Endothelial cell of umbilical vein (primary cell): ENCODE results near the gene NSD1. TPM values are rescaled to one million over a fixed set of nuclear protein-coding genes. Genes with fewer than 3 reads are reported as not detected.

ENCODE experiments used
- BruUV-seq: library from RNA; stranded (reverse); fragments of 400-500 nt; replicated peaks from 2 replicates; lab custom pipeline; 2021; lab: Mats Ljungman, UMichigan
- CTCF ChIA-PET: fragments of 300-600, 350-600 bp; sonication (Branson Sonifier 250); formaldehyde crosslinking; loops from one replicate; lab custom pipeline; 2021; ENCODE audit warnings: antibody characterized with exemption, inconsistent platforms; lab: Charles Lee
- POLR2A ChIA-PET: fragments of 300-600, 350-600 bp; sonication (Branson Sonifier 250); formaldehyde crosslinking; loops from one replicate; lab custom pipeline; 2021; ENCODE audit warnings: antibody characterized with exemption, inconsistent platforms; lab: Charles Lee
- DNase-seq: peaks from one replicate; pipeline ENCODE4 v3.0.0-alpha.2; 2011; ENCODE audit warnings: low read depth, low spot score
- FAIRE-seq: peaks from 2 replicates; lab custom pipeline; 2011; peaks lifted over from hg19 to GRCh38; lab: Jason Lieb, UNC
- H2AFZ ChIP-seq: 2 replicates; pipeline ENCODE4 v1.6.0; 2012; ENCODE audit warnings: low read depth, low read length, control low read depth, inconsistent platforms
- H3K27ac ChIP-seq: 2 replicates; pipeline ENCODE4 v1.5.1; 2011; ENCODE audit warnings: low read depth, mild to moderate bottlenecking, control low read depth, low read length, moderate library complexity; ENCODE audit not compliant: insufficient read depth
- H3K27me3 ChIP-seq, 2 experiments: 2 replicates each; pipeline versions ENCODE4 v1.6.0 to v1.6.1; 2011; ENCODE audit warnings: low read length in 2 of 2, mixed read lengths in 1 of 2; ENCODE audit not compliant: control insufficient read depth in 2 of 2, insufficient read depth in 2 of 2
- H3K36me3 ChIP-seq, 2 experiments: 2 replicates in 1 of 2; 3 replicates in 1 of 2; pipeline ENCODE4 v1.5.1; 2011; ENCODE audit warnings: low read length in 2 of 2, mild to moderate bottlenecking in 1 of 2, moderate library complexity in 1 of 2; ENCODE audit not compliant: control insufficient read depth in 2 of 2, insufficient read depth in 2 of 2; ENCODE audit errors: extremely low read depth in 1 of 2
- H3K4me1 ChIP-seq: 3 replicates; pipeline ENCODE4 v1.5.1; 2011; ENCODE audit warnings: mild to moderate bottlenecking, low read length; ENCODE audit not compliant: control insufficient read depth, insufficient read depth; ENCODE audit errors: extremely low read depth
- H3K4me2 ChIP-seq: 2 replicates; pipeline ENCODE4 v1.6.1; 2011; ENCODE audit warnings: low read length, control low read depth, mixed read lengths; ENCODE audit not compliant: insufficient read depth
- H3K4me3 ChIP-seq, 3 experiments: fragments of 200-600 bp in 1 of 3; sonication (generic), shearing (Covaris generic) in 1 of 3; replicated peaks in 1 of 3; 2 replicates each; pipeline ENCODE4 v1.5.1; 2011 to 2016; ENCODE audit warnings: control low read depth in 3 of 3, low read length in 3 of 3, mild to moderate bottlenecking in 2 of 3, inconsistent platforms in 1 of 3, low read depth in 1 of 3, moderate library complexity in 1 of 3; ENCODE audit not compliant: insufficient read depth in 1 of 3
- H3K79me2 ChIP-seq: 2 replicates; pipeline ENCODE4 v1.6.0; 2012; ENCODE audit warnings: low read length, inconsistent platforms; ENCODE audit not compliant: control insufficient read depth, insufficient read depth
- H3K9ac ChIP-seq: replicated peaks from 2 replicates; pipeline ENCODE3; 2011; ENCODE audit warnings: low read length, control low read depth; ENCODE audit not compliant: insufficient read depth; ENCODE audit errors: extremely low read depth
- H3K9me1 ChIP-seq: replicated peaks from 3 replicates; pipeline ENCODE4 v1.6.0; 2011; ENCODE audit warnings: mild to moderate bottlenecking, low read length; ENCODE audit not compliant: control insufficient read depth, insufficient read depth; ENCODE audit errors: extremely low read depth
- H3K9me3 ChIP-seq: replicated peaks from 2 replicates; pipeline ENCODE4 v1.5.1; 2012; ENCODE audit warnings: low read length, inconsistent platforms; ENCODE audit not compliant: control insufficient read depth, insufficient read depth
- H4K20me1 ChIP-seq: replicated peaks from 2 replicates; pipeline ENCODE3; 2011; ENCODE audit warnings: mild to moderate bottlenecking, low read length; ENCODE audit not compliant: control insufficient read depth, insufficient read depth; ENCODE audit errors: extremely low read depth
- EZH2 ChIP-seq: IDR thresholded peaks from 2 replicates; pipeline ENCODE4 v1.6.1; 2012; ENCODE audit warnings: borderline replicate concordance, low read depth, mild to moderate bottlenecking, moderate library complexity, low read length, inconsistent platforms; ENCODE audit not compliant: severe bottlenecking
- FOS ChIP-seq: IDR thresholded peaks from 2 replicates; pipeline ENCODE4 v1.6.1; 2011; ENCODE audit warnings: mild to moderate bottlenecking, low read length, moderate library complexity, borderline replicate concordance; ENCODE audit not compliant: insufficient read depth
- GATA2 ChIP-seq: IDR thresholded peaks from 2 replicates; pipeline ENCODE4 v1.7.0; 2011; ENCODE audit warnings: low read depth, mild to moderate bottlenecking, moderate library complexity, mixed read lengths, low read length; ENCODE audit not compliant: insufficient read length, insufficient read depth
- JUN ChIP-seq: IDR thresholded peaks from 2 replicates; pipeline ENCODE4 v1.6.1; 2011; ENCODE audit warnings: borderline replicate concordance, low read depth; ENCODE audit not compliant: insufficient read length, insufficient read depth
- MYC ChIP-seq: IDR thresholded peaks from one replicate; pipeline ENCODE4 v1.6.1; 2011; ENCODE audit warnings: mild to moderate bottlenecking, low read depth, low read length
- POLR2A ChIP-seq: IDR thresholded peaks from 2 replicates; pipeline ENCODE4 v1.6.1; 2012; ENCODE audit warnings: low read depth, mild to moderate bottlenecking, control low read depth, low read length
- POLR2AphosphoS5 ChIP-seq: IDR thresholded peaks from 2 replicates; pipeline ENCODE4 v1.6.1; 2012; ENCODE audit warnings: low read depth, mild to moderate bottlenecking, control low read depth, low read length, moderate library complexity; ENCODE audit not compliant: insufficient read depth
- dilution Hi-C: fragments of 300-500 bp; cut with MboI; formaldehyde crosslinking; loops from one replicate; pipeline ENCODE4 v1.15.0; 2019; ENCODE audit warnings: low sequenced_read_pairs; ENCODE audit not compliant: extremely low pct_ligation_motif_present
- intact Hi-C: fragments of 100-400 bp; cut with micrococcal nuclease; formaldehyde crosslinking; loops from one replicate; pipeline ENCODE4 v1.10.0; 2022
- polyA plus RNA-seq, 4 experiments: library from polyadenylated mRNA; depleted of rRNA in 3 of 4; stranded (reverse) in 3 of 4; unstranded in 1 of 4; fragments of >200 nt; gene quantifications; 2 replicates each; pipeline versions ENCODE4 v1.2.1 to v1.2.3, GENCODE V29; 2011 to 2012; ENCODE audit warnings: missing spikeins in 1 of 4
- total RNA-seq: library from RNA; stranded (reverse); gene quantifications from 2 replicates; pipeline ENCODE4 v1.2.3, GENCODE V29; 2021
- TF ChIP-seq, protein P1 (sequence below): IDR thresholded peaks from 2 replicates; pipeline ENCODE4 v1.6.1; 2011; ENCODE audit not compliant: insufficient read depth, insufficient read length
- TF ChIP-seq, protein P2 (sequence below), 2 donors: IDR thresholded peaks; 1 replicate in 1 of 2; 2 replicates in 1 of 2; pipeline ENCODE4 v1.5.1; 2011; ENCODE audit warnings: low read length in 2 of 2, mild to moderate bottlenecking in 2 of 2, moderate library complexity in 2 of 2, control low read depth in 1 of 2, inconsistent platforms in 1 of 2, low read depth in 1 of 2; ENCODE audit not compliant: insufficient read depth in 1 of 2; ENCODE audit errors: extremely low read depth in 1 of 2

NSD1 gene
- total and polyA plus RNA-seq, 2 donors (not counting 3 experiments of a cell fraction or from before 2014, with no cell fraction given) = 14.4 to 90.4 TPM

DNA sequence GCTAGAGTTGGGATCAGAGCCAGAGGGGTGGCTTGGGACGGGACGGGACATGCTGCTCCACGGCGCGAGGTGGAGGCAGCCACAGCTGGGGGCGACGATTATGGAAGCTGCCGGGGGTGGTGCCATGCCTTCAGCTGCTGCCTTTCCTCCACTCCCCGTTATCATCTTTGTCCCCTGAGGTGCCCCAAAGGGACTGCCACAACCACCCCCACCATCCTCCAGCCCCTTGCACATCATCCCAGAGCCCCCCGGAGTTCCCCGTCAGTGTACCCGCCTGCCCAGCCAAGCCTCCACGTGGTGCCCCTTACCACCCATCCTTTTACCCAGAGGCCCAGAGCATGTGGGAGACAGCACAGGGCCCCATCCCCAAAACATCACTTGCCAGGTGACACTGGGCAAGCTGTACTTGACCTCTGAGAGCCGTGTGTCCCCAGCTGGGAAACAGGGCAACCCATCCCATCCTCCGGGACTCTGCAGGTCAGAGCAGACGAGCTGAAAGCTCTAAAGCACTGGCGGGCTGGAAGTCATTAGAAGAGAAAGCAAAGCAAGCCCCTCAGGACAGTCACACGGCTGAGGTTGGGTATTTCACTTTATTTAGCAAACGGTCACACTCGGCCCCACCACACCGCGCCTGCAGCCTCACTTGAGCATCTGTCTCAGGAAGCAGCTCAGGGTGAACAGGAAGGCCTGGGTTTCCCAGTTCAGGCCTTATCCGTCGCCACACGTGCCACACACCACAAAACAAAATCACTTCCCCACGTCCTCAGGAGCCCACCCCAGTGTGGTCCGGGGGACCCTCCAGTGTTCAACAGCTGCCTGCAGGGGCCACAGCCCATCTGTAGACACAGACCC, 197.6 kb downstream of the NSD1 start:
- no peak overlapping the region for H3K27ac ChIP-seq
- dilution Hi-C loops (no loop called here), intact Hi-C loops (no loop called here)
- no peaks in the 10 kb centered on the region for H4K20me1 ChIP-seq
- H3K4me1 ChIP-seq = peaks cover 16% of the 10 kb centered on the region
- no peak for FAIRE-seq
- no peak overlapping the region for H3K9ac ChIP-seq
- no peak overlapping the region for H2AFZ ChIP-seq
- ChIA-PET CTCF (interaction anchor here (0.9 to 1.8 kb wide), 2 partner anchors 22 to 170 kb away, joined by 3 to 6 read pairs; no protein-coding TSS in a partner anchor), POLR2A (no interaction called here)
- no peak overlapping the region for H3K4me2 ChIP-seq
- no peak overlapping the region for H3K4me3 ChIP-seq
- TSS peak; percentile 70 for BruUV-seq
- no peaks in the 10 kb centered on the region for H3K9me3 ChIP-seq
- H3K36me3 ChIP-seq = peaks cover 0 to 34% of the 10 kb centered on the region in 2 experiments
- no peak for DNase-seq
- H3K9me1 ChIP-seq = no peaks in the 10 kb centered on the region
- TF ChIP-seq POLR2A (no peak), MYC (no peak), GATA2 (no peak), POLR2AphosphoS5 (no peak), JUN (no peak), FOS (no peak), EZH2 (no peak)
- TF ChIP-seq, protein P1, sequence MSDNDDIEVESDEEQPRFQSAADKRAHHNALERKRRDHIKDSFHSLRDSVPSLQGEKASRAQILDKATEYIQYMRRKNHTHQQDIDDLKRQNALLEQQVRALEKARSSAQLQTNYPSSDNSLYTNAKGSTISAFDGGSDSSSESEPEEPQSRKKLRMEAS = no peak
- TF ChIP-seq, protein P2, sequence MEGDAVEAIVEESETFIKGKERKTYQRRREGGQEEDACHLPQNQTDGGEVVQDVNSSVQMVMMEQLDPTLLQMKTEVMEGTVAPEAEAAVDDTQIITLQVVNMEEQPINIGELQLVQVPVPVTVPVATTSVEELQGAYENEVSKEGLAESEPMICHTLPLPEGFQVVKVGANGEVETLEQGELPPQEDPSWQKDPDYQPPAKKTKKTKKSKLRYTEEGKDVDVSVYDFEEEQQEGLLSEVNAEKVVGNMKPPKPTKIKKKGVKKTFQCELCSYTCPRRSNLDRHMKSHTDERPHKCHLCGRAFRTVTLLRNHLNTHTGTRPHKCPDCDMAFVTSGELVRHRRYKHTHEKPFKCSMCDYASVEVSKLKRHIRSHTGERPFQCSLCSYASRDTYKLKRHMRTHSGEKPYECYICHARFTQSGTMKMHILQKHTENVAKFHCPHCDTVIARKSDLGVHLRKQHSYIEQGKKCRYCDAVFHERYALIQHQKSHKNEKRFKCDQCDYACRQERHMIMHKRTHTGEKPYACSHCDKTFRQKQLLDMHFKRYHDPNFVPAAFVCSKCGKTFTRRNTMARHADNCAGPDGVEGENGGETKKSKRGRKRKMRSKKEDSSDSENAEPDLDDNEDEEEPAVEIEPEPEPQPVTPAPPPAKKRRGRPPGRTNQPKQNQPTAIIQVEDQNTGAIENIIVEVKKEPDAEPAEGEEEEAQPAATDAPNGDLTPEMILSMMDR (IDR thresholded peaks at IDR 0.05; ENCODE audit: extremely low read depth in 1 of 2, insufficient read depth in 1 of 2, low read depth in 1 of 2, low read length in 2 of 2) = no peak
- no peaks in the 10 kb centered on the region for H3K79me2 ChIP-seq
- H3K27me3 ChIP-seq = no peaks in the 10 kb centered on the region
